Loucy (cell line): ENCODE measurements around the gene RNF38.

Experiments used
- EZH2phosphoT487 ChIP-seq: fragments of 200-600 bp; IDR thresholded peaks from 2 replicates; pipeline ENCODE4 v1.6.1; 2018; ENCODE audit warnings: antibody characterized with exemption, mild to moderate bottlenecking, moderate library complexity, borderline replicate concordance
- TF ChIP-seq, protein P1 (sequence below): fragments of 200-600 bp; sonication (generic); conservative IDR thresholded peaks from 2 replicates; pipeline ENCODE4 v1.5.1; 2014; ENCODE audit warnings: mild to moderate bottlenecking, antibody characterized with exemption, low read length

DNA sequence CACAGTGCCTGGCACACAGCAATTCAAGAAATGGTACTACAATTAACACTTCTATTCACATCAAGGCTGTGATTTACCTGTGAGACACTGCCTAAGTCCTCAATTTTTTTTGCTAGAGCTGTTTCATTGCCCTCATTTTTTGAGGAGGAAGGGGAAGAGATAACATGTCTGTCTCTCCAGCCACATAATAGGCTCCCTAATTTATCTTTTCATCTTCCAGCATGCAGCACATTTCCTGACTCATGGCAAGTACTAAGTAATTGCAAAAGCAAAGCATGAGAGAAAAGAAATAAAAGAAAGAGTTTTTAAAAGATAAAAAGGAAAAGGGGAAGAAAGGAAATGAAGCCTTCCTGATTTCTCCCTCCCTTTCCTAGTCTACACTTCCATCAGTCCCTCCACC is 26.9 kb upstream of the RNF38 start:
- TF ChIP-seq, protein P1, sequence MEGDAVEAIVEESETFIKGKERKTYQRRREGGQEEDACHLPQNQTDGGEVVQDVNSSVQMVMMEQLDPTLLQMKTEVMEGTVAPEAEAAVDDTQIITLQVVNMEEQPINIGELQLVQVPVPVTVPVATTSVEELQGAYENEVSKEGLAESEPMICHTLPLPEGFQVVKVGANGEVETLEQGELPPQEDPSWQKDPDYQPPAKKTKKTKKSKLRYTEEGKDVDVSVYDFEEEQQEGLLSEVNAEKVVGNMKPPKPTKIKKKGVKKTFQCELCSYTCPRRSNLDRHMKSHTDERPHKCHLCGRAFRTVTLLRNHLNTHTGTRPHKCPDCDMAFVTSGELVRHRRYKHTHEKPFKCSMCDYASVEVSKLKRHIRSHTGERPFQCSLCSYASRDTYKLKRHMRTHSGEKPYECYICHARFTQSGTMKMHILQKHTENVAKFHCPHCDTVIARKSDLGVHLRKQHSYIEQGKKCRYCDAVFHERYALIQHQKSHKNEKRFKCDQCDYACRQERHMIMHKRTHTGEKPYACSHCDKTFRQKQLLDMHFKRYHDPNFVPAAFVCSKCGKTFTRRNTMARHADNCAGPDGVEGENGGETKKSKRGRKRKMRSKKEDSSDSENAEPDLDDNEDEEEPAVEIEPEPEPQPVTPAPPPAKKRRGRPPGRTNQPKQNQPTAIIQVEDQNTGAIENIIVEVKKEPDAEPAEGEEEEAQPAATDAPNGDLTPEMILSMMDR: no peak
- TF ChIP-seq EZH2phosphoT487: no peak
